22Rv1 (cell line): ENCODE measurements around the gene CHI3L2.

Experiments used
- H3K27ac ChIP-seq: fragments of 450-650 bp; 2 replicates; pipeline ENCODE4 v1.5.1; 2017
- CTCF ChIP-seq: fragments of 450-650 bp; IDR thresholded peaks from 2 replicates; pipeline ENCODE4 v1.5.1; 2017; ENCODE audit warnings: mild to moderate bottlenecking
- ZFX ChIP-seq: fragments of 450-650 bp; IDR thresholded peaks from 2 replicates; pipeline ENCODE4 v1.6.1; 2017; ENCODE audit warnings: antibody characterized with exemption, borderline replicate concordance

Gene CHI3L2

DNA sequence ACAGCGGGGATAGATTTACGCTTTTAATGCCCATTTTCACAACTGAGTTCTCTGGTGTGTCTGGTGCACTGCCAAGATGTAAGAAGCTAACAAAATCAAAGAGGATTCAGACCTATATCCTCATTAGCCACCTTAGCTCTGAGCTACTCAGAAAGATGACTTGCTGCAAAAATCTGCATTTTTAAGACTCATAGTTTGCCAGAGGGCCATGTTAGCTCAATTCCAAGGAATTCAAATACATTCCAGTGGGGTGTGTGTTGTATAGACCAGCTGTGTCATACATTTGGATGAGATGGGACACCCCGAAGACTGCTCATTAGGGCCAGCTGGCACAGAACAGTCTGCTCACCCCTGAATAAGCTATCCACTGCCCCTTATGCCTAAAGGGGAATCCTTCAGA is 36.0 kb upstream of the CHI3L2 start:
- TF ChIP-seq ZFX (no peak), CTCF (no peak)
- H3K27ac ChIP-seq: no peak overlapping the region

DNA sequence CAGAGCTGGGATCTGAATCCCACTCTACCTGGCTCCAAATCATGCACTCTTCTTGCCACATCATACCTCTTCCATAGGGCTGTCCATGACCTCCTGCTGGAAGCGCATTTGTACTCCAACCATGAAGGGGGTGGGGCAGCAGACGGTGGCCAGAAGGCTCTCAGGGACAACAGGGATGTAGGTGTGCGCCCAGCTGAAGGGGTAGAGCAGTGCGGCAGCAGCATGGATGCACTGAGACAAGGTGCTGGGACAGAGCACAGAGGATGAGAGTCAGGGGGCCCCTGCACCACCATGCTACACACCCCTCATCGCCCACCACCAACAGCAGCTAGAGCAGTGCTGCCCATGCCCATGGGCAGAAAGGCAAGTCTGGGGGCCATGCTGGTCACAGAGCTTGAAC is 35.4 kb upstream of the CHI3L2 start:
- TF ChIP-seq CTCF (no peak), ZFX (no peak)
- H3K27ac ChIP-seq: no peak overlapping the region

DNA sequence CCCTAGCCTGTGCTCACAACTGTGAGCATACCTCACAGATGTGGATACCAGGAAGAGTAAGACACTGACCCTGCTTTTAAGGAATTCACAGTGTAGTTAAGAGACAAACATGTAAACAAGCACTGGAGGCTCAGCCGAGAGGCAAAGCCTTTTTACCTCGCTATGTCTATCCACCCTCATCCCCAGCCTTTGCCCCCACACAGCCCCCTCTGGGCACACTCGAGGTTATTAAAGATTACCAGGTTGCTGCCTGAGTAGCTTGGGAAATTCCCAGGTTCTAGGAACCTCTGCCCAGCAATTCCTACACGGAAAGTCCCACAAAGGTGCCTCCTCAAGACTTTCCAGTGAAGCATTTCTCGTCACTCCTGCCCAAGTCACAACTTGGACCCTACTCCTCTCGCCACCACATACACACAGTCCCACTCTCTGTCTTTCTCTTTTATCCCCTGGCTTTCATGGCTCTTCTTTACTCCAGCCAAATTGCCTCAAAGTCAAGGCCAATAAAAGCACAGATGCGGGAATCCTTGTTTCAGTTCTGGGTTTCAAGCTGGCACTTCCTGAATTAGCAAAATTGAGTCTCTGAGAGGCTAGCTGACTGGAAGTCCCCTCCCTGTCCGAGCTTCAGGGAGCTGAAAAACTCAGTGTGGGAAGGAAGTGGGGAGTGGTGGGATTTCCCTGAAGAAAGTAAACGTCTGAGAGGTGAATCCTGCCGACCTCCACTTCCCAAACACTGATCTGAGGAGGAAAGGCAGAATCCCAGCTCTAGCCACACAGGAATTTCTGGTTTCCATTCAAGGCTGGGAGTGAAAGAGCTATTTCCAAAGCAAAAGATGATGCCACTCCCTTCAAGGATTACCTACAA is 34.6 kb upstream of the CHI3L2 start:
- TF ChIP-seq CTCF: no peak
- TF ChIP-seq ZFX: no peak
- H3K27ac ChIP-seq: no peak overlapping the region

DNA sequence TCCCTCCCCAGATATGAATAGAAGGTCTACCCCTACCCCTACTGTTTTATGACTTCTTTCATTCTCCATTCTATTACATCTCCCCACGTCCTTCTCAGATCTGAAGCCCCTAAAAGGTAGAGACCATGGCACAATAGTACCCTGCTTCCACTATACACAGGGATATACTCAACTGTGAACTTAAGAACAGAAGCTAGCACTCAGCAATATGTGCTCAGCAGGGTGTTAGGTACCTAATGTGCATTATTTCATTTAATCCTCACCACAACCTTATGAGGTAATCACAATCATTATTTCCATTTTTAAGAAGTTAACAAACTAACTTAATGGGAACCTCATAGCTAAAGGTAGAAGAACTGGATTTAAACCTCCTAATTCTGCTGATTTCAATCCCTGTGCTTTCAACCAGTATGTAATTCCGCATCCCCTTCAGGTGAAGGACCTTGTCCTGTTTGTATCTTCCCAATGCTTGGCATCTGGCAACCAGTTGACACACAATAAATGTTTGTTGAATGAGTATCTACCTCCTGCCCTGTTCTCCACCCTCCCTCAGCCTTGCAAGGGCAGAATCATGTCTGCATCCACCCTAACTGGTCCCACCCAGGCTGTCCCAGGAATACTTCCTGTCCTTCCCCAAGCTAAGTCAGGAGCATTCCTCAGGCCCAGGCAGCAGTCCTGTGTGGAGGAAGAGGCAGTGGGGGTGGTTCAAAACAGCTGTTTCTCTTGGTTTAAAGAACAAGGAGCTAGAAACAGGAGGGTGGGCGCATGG is 33.6 kb upstream of the CHI3L2 start:
- TF ChIP-seq CTCF: no peak
- TF ChIP-seq ZFX: no peak
- H3K27ac ChIP-seq: no peak overlapping the region

GRCh38 chr1:111195002-111195684 is 32.4 kb upstream of the CHI3L2 start:
- no peak for TF ChIP-seq ZFX
- TF ChIP-seq CTCF: no peak
- no peak overlapping the region for H3K27ac ChIP-seq

GRCh38 chr1:111196213-111196612 is 31.3 kb upstream of the CHI3L2 start:
- TF ChIP-seq CTCF (no peak), ZFX (no peak)
- H3K27ac ChIP-seq: no peak overlapping the region
